T-cell (primary cell): ENCODE measurements around the gene CRYBB1. TPM values are rescaled to one million over a fixed set of nuclear protein-coding genes. Genes with fewer than 3 reads are reported as not detected.

Source experiments
- ATAC-seq, 4 experiments: fragments of 200-7000 bp in 3 of 4; fragments of 150-1000 bp in 1 of 4; cut with Tn5 transposase; replicated peaks in 1 of 4; 1 replicate in 3 of 4; 2 replicates in 1 of 4; pipeline ENCODE4 v1.10.0; 2021; ENCODE audit warnings: moderate library complexity in 3 of 4, mild to moderate bottlenecking in 2 of 4, moderate number of reproducible peaks in 1 of 4
- CTCF ChIA-PET, 2 donors: fragments of 300-600 bp; sonication (Branson Sonifier 250); formaldehyde crosslinking; loops; one replicate each; lab custom pipeline; 2022; ENCODE audit warnings: antibody characterized with exemption in 2 of 2; lab: Charles Lee
- POLR2A ChIA-PET, 2 donors: fragments of 300-600 bp; sonication (Branson Sonifier 250); formaldehyde crosslinking; loops; one replicate each; lab custom pipeline; 2022; ENCODE audit warnings: antibody characterized with exemption in 2 of 2; lab: Charles Lee
- DNase-seq, 35 experiments: peaks; one replicate each; pipeline versions ENCODE4 v3.0.0 to v3.0.0-alpha.2; 2013 to 2023
- H3K27ac ChIP-seq: one replicate; pipeline ENCODE4 v1.5.1; 2013; ENCODE audit warnings: low read length
- H3K27me3 ChIP-seq, 2 experiments: replicated peaks in 1 of 2; 1 replicate in 1 of 2; 2 replicates in 1 of 2; pipeline versions ENCODE4 v1.6.1 to v1.7.0; 2013; ENCODE audit warnings: low read length in 1 of 2, mixed read lengths in 1 of 2; ENCODE audit not compliant: control insufficient read depth in 2 of 2, insufficient read depth in 2 of 2; ENCODE audit errors: extremely low read depth in 1 of 2
- H3K36me3 ChIP-seq, 2 donors: 1 replicate in 1 of 2; 2 replicates in 1 of 2; pipeline versions ENCODE4 v1.6.1 to v1.7.0; 2013; ENCODE audit warnings: low read length in 1 of 2; ENCODE audit not compliant: control insufficient read depth in 2 of 2, insufficient read depth in 1 of 2; ENCODE audit errors: extremely low read depth in 1 of 2
- H3K4me1 ChIP-seq, 2 experiments: 1 replicate in 1 of 2; 2 replicates in 1 of 2; pipeline versions ENCODE4 v1.6.1 to v1.7.0; 2013; ENCODE audit warnings: low read length in 2 of 2, mixed read lengths in 1 of 2; ENCODE audit not compliant: insufficient read depth in 2 of 2, control insufficient read depth in 1 of 2; ENCODE audit errors: extremely low read depth in 1 of 2
- H3K4me3 ChIP-seq, 2 donors: 1 replicate in 1 of 2; 2 replicates in 1 of 2; pipeline versions ENCODE4 v1.5.1 to v1.7.0; 2013; ENCODE audit warnings: mild to moderate bottlenecking in 2 of 2, low read length in 1 of 2, moderate library complexity in 1 of 2; ENCODE audit not compliant: control insufficient read depth in 1 of 2; ENCODE audit errors: extremely low read depth in 1 of 2
- H3K9me3 ChIP-seq: 2 replicates; pipeline ENCODE4 v1.7.0; 2013
- H3K27ac Mint-ChIP-seq, 2 donors: one replicate each; pipeline ENCODE4 v1.8.0; 2020 to 2021; ENCODE audit warnings: mild to moderate bottlenecking in 2 of 2, mixed read lengths in 2 of 2
- H3K27me3 Mint-ChIP-seq, 2 donors: one replicate each; pipeline ENCODE4 v1.8.0; 2021 to 2022; ENCODE audit warnings: mixed read lengths in 2 of 2
- H3K36me3 Mint-ChIP-seq: one replicate; pipeline ENCODE4 v1.8.0; 2021; ENCODE audit warnings: mixed read lengths
- H3K4me1 Mint-ChIP-seq, 3 donors: one replicate each; pipeline ENCODE4 v1.8.0; 2020 to 2022; ENCODE audit warnings: mixed read lengths in 3 of 3, mild to moderate bottlenecking in 1 of 3
- H3K4me3 Mint-ChIP-seq, 3 donors: one replicate each; pipeline ENCODE4 v1.8.0; 2020 to 2022; ENCODE audit warnings: mild to moderate bottlenecking in 3 of 3, mixed read lengths in 3 of 3, moderate library complexity in 3 of 3
- H3K9me3 Mint-ChIP-seq, 3 donors: one replicate each; pipeline ENCODE4 v1.8.0; 2020 to 2022; ENCODE audit warnings: mixed read lengths in 3 of 3
- WGBS: methylation state at CpG from one replicate; pipeline ENCODE4 v1.1.5; 2013; ENCODE audit warnings: missing lambda C conversion rate; ENCODE audit not compliant: insufficient coverage; 5-methylcytosine and 5-hydroxymethylcytosine counted together
- total RNA-seq, 35 experiments: library from RNA in 6 of 35; stranded (reverse) in 6 of 35; fragments of 120-200 nt in 1 of 35; gene quantifications; one replicate each; pipeline versions ENCODE4 v1.2.1 to v1.2.4 and lab custom pipeline; 2013 to 2026

CRYBB1 gene
- total RNA-seq, 5 donors from 2014 or later (not counting 1 experiment from before 2014, with no cell fraction given) = not detected

GRCh38 chr22:26553056-26553752 is 64.6 kb downstream of the CRYBB1 start:
- ChIA-PET CTCF (no interaction called here), POLR2A (no interaction called here)
- no peak overlapping the region for H3K4me3 Mint-ChIP-seq
- Histone ChIP-seq H3K27ac (no peak overlapping the region), H3K9me3 (no peaks in the 10 kb centered on the region), H3K4me3 (no peak overlapping the region), H3K27me3 (no peaks in the 10 kb centered on the region), H3K36me3 (peaks cover 10 to 14% of the 10 kb centered on the region in 2 donors), H3K4me1 (peaks cover 0 to 43% of the 10 kb centered on the region in 2 experiments)
- peaks cover 9 to 31% (median 30%) of the 10 kb centered on the region in 3 donors for H3K4me1 Mint-ChIP-seq
- WGBS = 78% methylated on average over 3 of the region's 7 CpGs
- DNase-seq (no peak), ATAC-seq (no peak)
- no peaks in the 10 kb centered on the region for H3K27me3 Mint-ChIP-seq
- H3K9me3 Mint-ChIP-seq = no peaks in the 10 kb centered on the region
- peaks cover 4% of the 10 kb centered on the region for H3K36me3 Mint-ChIP-seq
- no peak overlapping the region for H3K27ac Mint-ChIP-seq

DNA sequence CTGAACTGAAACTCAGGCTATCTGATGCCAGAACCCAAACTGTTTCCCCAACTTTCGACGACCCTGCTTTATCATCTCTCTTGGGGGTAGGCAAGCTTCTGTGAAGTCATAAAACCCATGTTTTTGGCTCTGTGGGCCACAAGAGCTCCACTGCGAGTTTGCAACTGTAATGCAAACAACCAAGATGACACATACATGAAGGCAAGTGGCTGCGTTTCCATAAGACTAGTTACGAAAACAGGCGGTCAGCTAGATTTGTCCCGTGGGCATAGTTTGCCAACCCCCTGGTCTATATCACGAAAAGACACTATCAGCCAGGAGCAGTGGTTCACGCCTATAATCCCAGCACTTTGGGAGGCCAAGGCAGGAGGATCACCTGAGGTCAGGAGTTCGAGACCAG is 65.4 kb downstream of the CRYBB1 start:
- no peaks in the 10 kb centered on the region for H3K27me3 Mint-ChIP-seq
- no peaks in the 10 kb centered on the region for H3K9me3 ChIP-seq
- no peaks in the 10 kb centered on the region for H3K9me3 Mint-ChIP-seq
- H3K4me1 Mint-ChIP-seq = peaks cover 8 to 35% (median 32%) of the 10 kb centered on the region in 3 donors
- 82% methylated on average over 9 of the region's 10 CpGs for WGBS
- no peak overlapping the region for H3K4me3 ChIP-seq
- DNase-seq (no peak), ATAC-seq (no peak)
- no peak overlapping the region for H3K4me3 Mint-ChIP-seq
- H3K36me3 Mint-ChIP-seq = peaks cover 5% of the 10 kb centered on the region
- H3K27ac ChIP-seq = no peak overlapping the region
- no peak overlapping the region for H3K27ac Mint-ChIP-seq
- CTCF ChIA-PET = no interaction called here
- H3K36me3 ChIP-seq = peaks cover 7 to 12% of the 10 kb centered on the region in 2 donors
- POLR2A ChIA-PET = no interaction called here
- H3K27me3 ChIP-seq = no peaks in the 10 kb centered on the region
- peaks cover 0 to 46% of the 10 kb centered on the region in 2 experiments for H3K4me1 ChIP-seq

GRCh38 chr22:26551568-26551967 is 66.3 kb downstream of the CRYBB1 start:
- H3K4me3 Mint-ChIP-seq = no peak overlapping the region
- H3K36me3 Mint-ChIP-seq = peaks cover 11% of the 10 kb centered on the region
- Histone ChIP-seq H3K9me3 (no peaks in the 10 kb centered on the region), H3K36me3 (peaks cover 7 to 17% of the 10 kb centered on the region in 2 donors), H3K27ac (no peak overlapping the region), H3K4me3 (no peak overlapping the region), H3K27me3 (no peaks in the 10 kb centered on the region), H3K4me1 (peaks cover 0 to 45% of the 10 kb centered on the region in 2 experiments)
- no peak for ATAC-seq
- ChIA-PET CTCF (no interaction called here), POLR2A (no interaction called here)
- H3K9me3 Mint-ChIP-seq = no peaks in the 10 kb centered on the region
- no CpG with 5 or more reads among the region's 2 CpGs for WGBS
- peaks cover 17 to 37% (median 30%) of the 10 kb centered on the region in 3 donors for H3K4me1 Mint-ChIP-seq
- no peak for DNase-seq
- H3K27me3 Mint-ChIP-seq = no peaks in the 10 kb centered on the region
- no peak overlapping the region for H3K27ac Mint-ChIP-seq

- WGBS = 90% methylated on average over 4 of the region's 8 CpGs
- peaks cover 0 to 52% of the 10 kb centered on the region in 2 experiments for H3K4me1 ChIP-seq
- H3K36me3 Mint-ChIP-seq = peaks cover 16% of the 10 kb centered on the region
Observed at GRCh38 chr22:26550498-26551033, 67.3 kb downstream of the CRYBB1 start.

GRCh38 chr22:26549902-26550497 is 67.8 kb downstream of the CRYBB1 start:
- ChIA-PET CTCF (interaction anchor here in 1 of 2 donors (0.7 kb wide), 1 partner anchor 47 kb away, joined by 3 read pairs; no protein-coding TSS in a partner anchor), POLR2A (no interaction called here)
- Mint-ChIP-seq H3K9me3 (no peaks in the 10 kb centered on the region), H3K27ac (no peak overlapping the region), H3K27me3 (no peaks in the 10 kb centered on the region), H3K4me3 (no peak overlapping the region), H3K4me1 (peaks cover 25 to 40% (median 35%) of the 10 kb centered on the region in 3 donors), H3K36me3 (peaks cover 16% of the 10 kb centered on the region)
- Histone ChIP-seq H3K27me3 (no peaks in the 10 kb centered on the region), H3K4me1 (peaks cover 0 to 49% of the 10 kb centered on the region in 2 experiments), H3K4me3 (no peak overlapping the region), H3K36me3 (peaks cover 0 to 15% of the 10 kb centered on the region in 2 donors), H3K27ac (no peak overlapping the region), H3K9me3 (no peaks in the 10 kb centered on the region)
- 100% methylated on average over 1 of the region's 4 CpGs for WGBS
- ATAC-seq = no peak
- DNase-seq = no peak

More at GRCh38 chr22:26550498-26551033, 67.3 kb downstream of the CRYBB1 start:
- H3K27ac Mint-ChIP-seq = no peak overlapping the region
- peaks cover 5 to 20% of the 10 kb centered on the region in 2 donors for H3K36me3 ChIP-seq
- H3K4me3 ChIP-seq = no peak overlapping the region
- H3K27me3 Mint-ChIP-seq = no peaks in the 10 kb centered on the region
- CTCF ChIA-PET = interaction anchor here in 1 of 2 donors (0.7 kb wide), 1 partner anchor 48 kb away, joined by 3 read pairs; no protein-coding TSS in a partner anchor
- POLR2A ChIA-PET = no interaction called here
- no peaks in the 10 kb centered on the region for H3K9me3 Mint-ChIP-seq
- ATAC-seq (no peak), DNase-seq (no peak)
- no peak overlapping the region for H3K27ac ChIP-seq
- H3K4me3 Mint-ChIP-seq = no peak overlapping the region
- H3K4me1 Mint-ChIP-seq = peaks cover 23 to 40% (median 34%) of the 10 kb centered on the region in 3 donors
- H3K9me3 ChIP-seq = no peaks in the 10 kb centered on the region
- no peaks in the 10 kb centered on the region for H3K27me3 ChIP-seq
